SH-SY5Y (cell line): ENCODE measurements around the gene ENO2.

Source experiments
- GATA2 ChIP-seq: IDR thresholded peaks from 2 replicates; pipeline ENCODE4 v1.6.1; 2011; ENCODE audit warnings: mild to moderate bottlenecking, low read depth, low read length
- GATA3 ChIP-seq: IDR thresholded peaks from 2 replicates; pipeline ENCODE4 v1.6.1; 2011; ENCODE audit warnings: low read depth, mild to moderate bottlenecking, low read length, moderate library complexity

ENO2 gene

DNA sequence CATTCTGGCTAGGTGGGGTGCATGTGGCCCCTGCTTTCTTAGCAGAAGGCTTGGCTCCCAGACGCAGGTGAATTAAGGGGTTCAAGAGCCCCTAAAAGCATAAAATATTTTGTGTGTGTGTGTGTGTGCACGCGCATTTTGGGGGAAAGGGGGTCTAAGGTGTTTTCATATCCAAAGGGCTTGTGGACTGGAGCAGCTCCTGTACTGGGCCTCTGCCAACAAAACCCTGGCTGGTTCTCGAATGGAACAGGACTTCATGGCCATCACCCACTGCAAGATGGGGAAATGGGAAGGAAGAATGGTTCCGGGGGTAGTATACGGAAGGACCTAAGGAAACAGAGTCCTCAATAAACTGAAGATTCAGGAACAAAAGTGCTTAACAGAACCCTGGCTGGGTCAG is 9.5 kb downstream of the ENO2 start:
- TF ChIP-seq GATA2 (no peak), GATA3 (no peak)

- TF ChIP-seq GATA2 (no peak), GATA3 (no peak)
These were observed 10.8 kb downstream of the ENO2 start for GRCh38 chr12:6925239-6925539.

DNA sequence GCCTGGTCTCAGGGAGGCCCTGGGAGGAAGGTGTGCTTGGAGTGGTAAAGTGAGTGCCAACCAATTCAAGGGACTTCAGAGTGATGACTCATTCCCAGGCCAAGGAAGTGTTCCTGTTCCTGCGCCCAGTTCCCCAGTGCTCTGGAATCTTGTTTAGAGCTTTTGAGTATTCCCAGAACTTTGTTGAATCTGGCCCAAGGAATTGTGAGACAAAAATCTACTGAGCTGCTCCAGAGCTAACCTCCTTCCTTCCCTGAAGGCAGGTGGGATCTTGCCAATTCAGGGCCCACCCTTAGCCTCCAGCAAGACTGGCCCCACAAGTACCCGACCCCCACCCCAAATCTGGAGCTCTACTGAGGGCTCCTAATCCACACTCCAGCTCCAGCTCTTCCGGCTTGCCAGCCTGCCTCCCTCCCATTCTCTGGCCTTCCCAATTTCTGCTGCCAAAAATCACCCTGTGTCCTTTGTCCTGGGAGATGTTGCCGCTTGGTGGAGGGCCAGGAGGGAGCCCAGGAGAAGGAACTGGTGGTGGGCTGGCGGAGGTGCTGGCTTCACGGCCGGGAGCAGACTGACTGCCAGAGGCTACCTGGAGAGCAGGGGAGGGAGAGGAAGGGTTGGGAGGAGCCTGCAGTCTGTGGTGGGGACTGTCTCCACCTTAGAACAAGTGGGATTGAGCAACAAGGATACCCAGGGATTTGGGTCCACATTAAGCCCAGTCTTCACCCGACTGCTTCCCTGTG is 11.3 kb downstream of the ENO2 start:
- TF ChIP-seq GATA2 (no peak), GATA3 (no peak)

- TF ChIP-seq GATA3: no peak
- no peak for TF ChIP-seq GATA2
These were observed 13.1 kb downstream of the ENO2 start, which contains the start of gene ATN1 for GRCh38 chr12:6927379-6928021. Gene ATN1, plus strand, starts transcription at chr12:6927959. Its CDS starts 6,043 bp downstream, at chr12:6934002.

DNA sequence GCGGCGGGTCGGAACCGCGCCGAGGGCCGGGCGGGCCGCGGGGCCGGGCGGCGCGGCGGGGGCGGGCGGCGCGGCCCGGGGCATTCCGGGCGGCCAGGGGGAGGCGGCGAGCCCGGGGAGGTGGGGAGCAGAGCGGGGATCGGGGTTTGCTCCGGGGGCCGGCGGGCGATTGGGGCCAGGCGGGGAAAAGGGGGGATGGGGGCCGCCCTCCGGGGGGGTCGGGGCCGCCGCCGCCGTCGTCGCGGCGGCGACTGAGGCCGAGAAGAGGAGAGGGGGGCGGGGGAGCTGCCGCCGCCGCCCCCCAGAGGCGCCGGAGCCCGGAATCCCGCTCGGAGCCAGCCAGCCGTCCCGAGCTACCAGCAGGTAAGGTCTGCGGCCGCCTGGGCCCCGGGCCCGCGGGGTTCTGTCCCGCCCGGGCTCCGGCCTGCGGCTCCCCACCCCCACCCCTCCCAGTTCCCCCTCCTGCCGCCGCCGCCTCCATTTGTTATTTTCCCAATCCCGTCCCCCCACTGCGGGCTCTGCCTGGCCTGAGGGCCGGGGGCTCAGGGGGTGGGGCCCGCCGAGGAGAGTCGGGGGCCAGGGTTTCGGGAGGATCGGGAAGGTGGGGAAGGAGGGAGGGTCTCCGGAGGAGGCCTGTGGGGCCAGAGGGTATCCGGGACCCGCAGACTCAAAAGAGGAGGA is 13.8 kb downstream of the ENO2 start:
- TF ChIP-seq GATA2 (no peak), GATA3 (no peak)

- TF ChIP-seq GATA3 (no peak), GATA2 (no peak)
These were observed 14.5 kb downstream of the ENO2 start for GRCh38 chr12:6928703-6929407.

DNA sequence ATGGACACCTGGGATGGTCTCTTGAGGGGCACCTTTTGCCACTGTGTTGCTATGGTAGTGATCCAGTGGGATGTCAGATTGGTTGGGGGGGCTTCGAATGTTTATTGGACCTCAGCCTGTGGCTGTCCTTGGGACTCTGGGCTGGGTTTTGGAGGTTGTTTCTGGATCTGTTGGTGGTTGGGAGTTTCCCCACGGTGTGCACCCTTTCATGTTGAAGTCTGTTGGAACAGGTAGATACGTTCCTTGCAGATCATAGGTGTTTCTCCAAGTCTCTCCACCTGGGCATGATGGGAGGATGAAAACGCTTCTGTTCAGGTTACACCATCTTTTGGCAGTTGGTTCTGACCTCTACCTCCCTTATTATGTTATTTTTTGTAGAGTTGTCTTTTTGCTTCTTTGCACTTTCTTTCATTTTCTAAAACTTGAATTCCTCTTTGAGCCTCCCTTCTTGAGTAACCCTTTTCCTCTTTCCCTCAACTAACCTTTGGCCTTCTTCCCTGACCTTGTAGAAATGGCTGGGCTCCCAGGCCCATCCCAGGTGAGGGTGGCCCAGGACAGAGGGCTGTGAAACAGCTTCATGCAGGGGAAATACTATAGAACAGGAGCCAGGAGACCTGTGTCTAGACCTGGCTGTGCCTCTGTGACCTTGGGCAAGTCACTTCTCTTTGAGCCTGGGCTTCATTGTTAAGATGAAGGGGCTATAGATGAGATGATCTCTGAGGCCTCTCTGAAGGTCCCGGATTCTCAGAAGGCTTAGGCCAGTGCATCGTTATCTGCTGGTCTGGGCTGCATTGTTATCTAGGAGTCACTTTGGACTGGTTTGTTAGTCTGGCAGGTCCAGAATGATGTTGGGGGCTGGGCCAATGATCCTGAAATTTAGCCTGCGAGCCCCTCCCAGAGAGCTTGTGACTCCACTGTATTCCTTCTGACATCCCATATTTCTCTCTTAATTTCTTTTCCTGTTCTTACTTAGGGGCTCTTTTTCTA is 15.4 kb downstream of the ENO2 start:
- no peak for TF ChIP-seq GATA3
- no peak for TF ChIP-seq GATA2

DNA sequence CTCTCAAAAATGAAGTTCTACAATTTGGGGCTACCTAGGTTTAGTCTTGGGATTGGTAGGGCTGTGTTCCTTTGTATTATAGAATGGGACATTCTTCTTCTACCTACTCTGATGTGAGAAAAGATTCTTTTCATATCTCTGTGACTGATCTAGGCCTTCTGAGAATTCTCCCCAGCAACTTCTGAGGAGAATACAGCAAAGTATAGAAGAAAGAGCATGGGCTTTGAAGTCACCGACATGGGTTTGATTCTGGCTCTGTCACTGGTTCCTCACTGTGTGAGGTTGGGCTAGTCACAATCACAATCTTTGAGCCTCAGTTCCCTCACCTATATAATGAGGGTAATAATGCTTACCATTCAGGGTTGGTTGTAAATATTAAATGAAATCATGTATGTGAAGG is 18.4 kb downstream of the ENO2 start:
- no peak for TF ChIP-seq GATA2
- no peak for TF ChIP-seq GATA3

- TF ChIP-seq GATA3 (no peak), GATA2 (no peak)
These were observed 19.7 kb downstream of the ENO2 start for GRCh38 chr12:6934110-6934509.

- TF ChIP-seq GATA2 (no peak), GATA3 (no peak)
These were observed 21.2 kb downstream of the ENO2 start for GRCh38 chr12:6935371-6936193.

- TF ChIP-seq GATA2: no peak
- TF ChIP-seq GATA3: no peak
These were observed 21.8 kb downstream of the ENO2 start for GRCh38 chr12:6936194-6936635.

DNA sequence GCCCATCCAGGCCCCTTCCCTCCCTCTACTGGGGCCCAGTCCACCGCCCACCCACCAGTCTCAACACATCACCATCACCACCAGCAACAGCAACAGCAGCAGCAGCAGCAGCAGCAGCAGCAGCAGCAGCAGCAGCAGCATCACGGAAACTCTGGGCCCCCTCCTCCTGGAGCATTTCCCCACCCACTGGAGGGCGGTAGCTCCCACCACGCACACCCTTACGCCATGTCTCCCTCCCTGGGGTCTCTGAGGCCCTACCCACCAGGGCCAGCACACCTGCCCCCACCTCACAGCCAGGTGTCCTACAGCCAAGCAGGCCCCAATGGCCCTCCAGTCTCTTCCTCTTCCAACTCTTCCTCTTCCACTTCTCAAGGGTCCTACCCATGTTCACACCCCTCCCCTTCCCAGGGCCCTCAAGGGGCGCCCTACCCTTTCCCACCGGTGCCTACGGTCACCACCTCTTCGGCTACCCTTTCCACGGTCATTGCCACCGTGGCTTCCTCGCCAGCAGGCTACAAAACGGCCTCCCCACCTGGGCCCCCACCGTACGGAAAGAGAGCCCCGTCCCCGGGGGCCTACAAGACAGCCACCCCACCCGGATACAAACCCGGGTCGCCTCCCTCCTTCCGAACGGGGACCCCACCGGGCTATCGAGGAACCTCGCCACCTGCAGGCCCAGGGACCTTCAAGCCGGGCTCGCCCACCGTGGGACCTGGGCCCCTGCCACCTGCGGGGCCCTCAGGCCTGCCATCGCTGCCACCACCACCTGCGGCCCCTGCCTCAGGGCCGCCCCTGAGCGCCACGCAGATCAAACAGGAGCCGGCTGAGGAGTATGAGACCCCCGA is 22.5 kb downstream of the ENO2 start:
- TF ChIP-seq GATA3 (no peak), GATA2 (no peak)
